Activated CD8-positive, alpha-beta T cell treated with anti-CD3 and anti-CD28 coated beads for 36 hours (primary cell): ENCODE measurements around the gene TAB2. TPM values are rescaled to one million over a fixed set of nuclear protein-coding genes. Genes with fewer than 3 reads are reported as not detected.
A peak's percentile ranks its signal among the peaks of the same experiment; 100 is the strongest.
"Not testable (repeated sequence)": the region's sequence is repeated elsewhere in the genome, so short reads cannot be mapped to it uniquely, and the experiment has no call there.

ENCODE experiments used
- ATAC-seq: fragments of 200-7000 bp; cut with Tn5 transposase; one replicate; pipeline ENCODE4 v1.10.0; 2021; ENCODE audit warnings: mild to moderate bottlenecking, moderate library complexity
- CTCF ChIA-PET: fragments of 350-600 bp; sonication (Branson Sonifier 250); formaldehyde crosslinking; loops from one replicate; lab custom pipeline; 2021; ENCODE audit warnings: antibody characterized with exemption; lab: Charles Lee
- POLR2A ChIA-PET: fragments of 350-600 bp; sonication (Branson Sonifier 250); formaldehyde crosslinking; loops from one replicate; lab custom pipeline; 2021; ENCODE audit warnings: antibody characterized with exemption; lab: Charles Lee
- DNase-seq: peaks from one replicate; pipeline ENCODE4 v3.0.0-alpha.2; 2020
- H3K27ac Mint-ChIP-seq: one replicate; pipeline ENCODE4 v1.8.0; 2021; ENCODE audit warnings: mild to moderate bottlenecking, mixed read lengths
- H3K27me3 Mint-ChIP-seq: one replicate; pipeline ENCODE4 v1.8.0; 2021; ENCODE audit warnings: mixed read lengths
- H3K36me3 Mint-ChIP-seq: one replicate; pipeline ENCODE4 v1.8.0; 2021; ENCODE audit warnings: low read depth, mixed read lengths
- H3K4me1 Mint-ChIP-seq: one replicate; pipeline ENCODE4 v1.8.0; 2021; ENCODE audit warnings: low read depth, mixed read lengths
- H3K4me3 Mint-ChIP-seq: one replicate; pipeline ENCODE4 v1.8.0; 2021; ENCODE audit warnings: mild to moderate bottlenecking, moderate library complexity, mixed read lengths
- H3K9me3 Mint-ChIP-seq: one replicate; pipeline ENCODE4 v1.8.0; 2021; ENCODE audit warnings: mixed read lengths
- CTCF ChIP-seq: fragments of 200-600 bp; IDR thresholded peaks from one replicate; pipeline ENCODE4 v1.8.0; 2022; ENCODE audit warnings: antibody characterized with exemption, mild to moderate bottlenecking
- intact Hi-C: fragments of 100-400 bp; cut with micrococcal nuclease; formaldehyde crosslinking; loops from one replicate; pipeline ENCODE4 v1.10.0; 2022
- total RNA-seq, 2 experiments: library from RNA; stranded (reverse); gene quantifications; one replicate each; pipeline ENCODE4 v1.2.3, GENCODE V29; 2021

TAB2 gene
- total RNA-seq, 2 experiments from 2014 or later: 64.8 to 69.1 TPM

GRCh38 chr6:149440735-149441671 is 123.5 kb downstream of the TAB2 start:
- ChIA-PET POLR2A (interaction anchor here (0.5 kb wide), 1 partner anchor 408 kb away, joined by 3 read pairs; no protein-coding TSS in a partner anchor), CTCF (interaction anchor here (1.2 to 3.4 kb wide), 4 partner anchors 9 to 412 kb away, joined by 4 to 28 read pairs (median 9); no protein-coding TSS in a partner anchor)
- Mint-ChIP-seq H3K4me1 (peaks cover 17% of the 10 kb centered on the region), H3K36me3 (no peaks in the 10 kb centered on the region), H3K9me3 (no peaks in the 10 kb centered on the region), H3K27ac (no peak overlapping the region), H3K27me3 (no peaks in the 10 kb centered on the region), H3K4me3 (no peak overlapping the region)
- TF ChIP-seq CTCF: no peak
- DNase-seq (no peak), ATAC-seq (no peak)
- intact Hi-C loops: no loop called here

- Mint-ChIP-seq H3K4me1 (peaks cover 17% of the 10 kb centered on the region), H3K4me3 (no peak overlapping the region), H3K9me3 (no peaks in the 10 kb centered on the region), H3K36me3 (no peaks in the 10 kb centered on the region), H3K27me3 (no peaks in the 10 kb centered on the region), H3K27ac (no peak overlapping the region)
- no peak for DNase-seq
- no peak for ATAC-seq
- intact Hi-C loops: no loop called here
- TF ChIP-seq CTCF: no peak
- ChIA-PET CTCF (interaction anchor here (1.2 to 3.4 kb wide), 5 partner anchors 10 to 413 kb away, joined by 3 to 28 read pairs (median 6); no protein-coding TSS in a partner anchor), POLR2A (no interaction called here)
Measured at GRCh38 chr6:149441740-149442139, 124.2 kb downstream of the TAB2 start.

- ChIA-PET CTCF (interaction anchor here (2.2 to 4.4 kb wide), 3 partner anchors 12 to 74 kb away, joined by 12 to 28 read pairs (median 25); no protein-coding TSS in a partner anchor), POLR2A (no interaction called here)
- Mint-ChIP-seq H3K27me3 (no peaks in the 10 kb centered on the region), H3K36me3 (no peaks in the 10 kb centered on the region), H3K27ac (no peak overlapping the region), H3K4me3 (no peak overlapping the region), H3K9me3 (no peaks in the 10 kb centered on the region), H3K4me1 (peaks cover 9% of the 10 kb centered on the region)
- ATAC-seq (peak; percentile 24), DNase-seq (no peak)
- TF ChIP-seq CTCF: no peak
- intact Hi-C loops: no loop called here
Measured at GRCh38 chr6:149443411-149444181, 126.1 kb downstream of the TAB2 start.

GRCh38 chr6:149444360-149445094 is 127.0 kb downstream of the TAB2 start:
- H3K4me3 Mint-ChIP-seq, intact Hi-C loops, H3K36me3 Mint-ChIP-seq, DNase-seq, H3K27me3 Mint-ChIP-seq, H3K4me1 Mint-ChIP-seq, H3K9me3 Mint-ChIP-seq, H3K27ac Mint-ChIP-seq: not testable (repeated sequence)
- CTCF ChIA-PET: interaction anchor here (1.8 to 6.9 kb wide), 3 partner anchors 12 to 415 kb away, joined by 5 to 43 read pairs (median 25); no protein-coding TSS in a partner anchor
- ATAC-seq: peak; percentile 24
- POLR2A ChIA-PET: interaction anchor here (0.7 kb wide), 1 partner anchor 43 kb away, joined by 3 read pairs; no protein-coding TSS in a partner anchor

GRCh38 chr6:149445095-149445466 is 127.6 kb downstream of the TAB2 start:
- no peaks in the 10 kb centered on the region for H3K27me3 Mint-ChIP-seq
- peaks cover 5% of the 10 kb centered on the region for H3K36me3 Mint-ChIP-seq
- no peak for TF ChIP-seq CTCF
- POLR2A ChIA-PET: interaction anchor here (0.7 kb wide), 1 partner anchor 42 kb away, joined by 3 read pairs; no protein-coding TSS in a partner anchor
- H3K4me1 Mint-ChIP-seq: no peaks in the 10 kb centered on the region
- CTCF ChIA-PET: interaction anchor here (1.2 to 6.9 kb wide), 4 partner anchors 13 to 415 kb away, joined by 3 to 43 read pairs (median 15); no protein-coding TSS in a partner anchor
- H3K27ac Mint-ChIP-seq: no peak overlapping the region
- no peaks in the 10 kb centered on the region for H3K9me3 Mint-ChIP-seq
- intact Hi-C loops: no loop called here
- ATAC-seq: peak; percentile 62
- DNase-seq: peak; percentile 30
- no peak overlapping the region for H3K4me3 Mint-ChIP-seq
